Measurements from ENCODE around the gene CCDC3.

DNA sequence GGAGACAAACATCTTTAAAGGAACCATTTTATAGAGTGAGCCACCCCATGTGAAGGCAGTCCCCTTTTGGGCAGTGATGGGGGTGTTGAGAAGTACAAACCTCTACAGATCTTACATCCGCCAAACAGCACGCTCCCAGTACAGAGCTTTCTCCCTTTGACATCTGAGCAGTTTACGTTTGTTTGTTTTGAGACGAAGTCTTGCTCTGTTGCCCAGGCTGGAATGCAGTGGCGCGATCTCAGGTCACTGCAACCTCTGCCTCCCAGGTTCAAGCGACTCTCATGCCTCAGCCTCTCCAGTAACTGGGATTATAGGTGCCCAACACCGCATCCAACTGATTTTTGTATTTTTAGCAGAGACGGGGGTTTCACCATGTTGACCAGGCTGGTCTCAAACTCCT, 128.9 kb downstream of the CCDC3 start:
- TF ChIP-seq CTCF (IDR thresholded peaks at IDR 0.05; ENCODE audit: low read length) = no peak
- TF ChIP-seq EZH2 (optimal IDR thresholded peaks at IDR 0.05; ENCODE audit: low read depth, low read length) = no peak
